ENCODE data around the gene PARVA. TPM values are rescaled to one million over a fixed set of nuclear protein-coding genes. Genes with fewer than 3 reads are reported as not detected.

The PARVA gene
- total RNA-seq, 1 experiment from 2014 or later = 31.5 TPM

DNA sequence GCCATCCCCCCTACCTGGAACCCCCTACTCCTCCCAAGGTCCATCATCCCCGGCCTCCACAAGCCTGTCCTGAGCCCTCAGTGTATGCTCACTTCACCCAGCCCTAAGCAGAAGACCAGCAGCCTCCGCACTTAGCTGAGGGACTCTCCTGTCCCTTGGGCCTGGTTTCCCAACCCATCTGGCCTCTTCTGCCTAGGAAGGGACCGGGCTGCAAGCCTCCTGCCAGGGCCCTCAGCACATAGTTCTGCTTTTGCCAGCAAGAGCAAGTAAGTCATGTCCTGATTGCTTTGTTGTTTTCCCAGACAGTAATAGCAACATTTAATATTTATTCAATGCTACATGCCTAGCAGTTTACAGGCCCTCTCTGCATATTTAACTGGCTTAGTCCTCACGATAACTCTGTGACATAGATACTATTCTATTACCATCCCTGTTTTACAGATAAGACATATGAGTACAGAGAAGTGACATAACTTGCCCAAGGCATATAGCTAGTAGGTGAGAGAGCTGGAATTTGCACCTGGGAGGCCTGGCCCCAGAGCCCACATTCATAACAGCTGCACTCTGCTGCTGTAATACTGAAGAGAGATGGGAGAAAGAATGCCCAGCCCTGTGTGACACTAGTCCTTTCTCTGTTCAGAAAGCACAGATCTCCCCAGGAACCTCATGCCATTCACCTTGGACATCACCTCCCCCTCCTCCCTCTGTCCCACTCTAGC is 139.2 kb downstream of the PARVA start:
- no peak for TF ChIP-seq EZH2 (IDR thresholded peaks at IDR 0.05; ENCODE audit: low read depth)
- TF ChIP-seq, protein P1, sequence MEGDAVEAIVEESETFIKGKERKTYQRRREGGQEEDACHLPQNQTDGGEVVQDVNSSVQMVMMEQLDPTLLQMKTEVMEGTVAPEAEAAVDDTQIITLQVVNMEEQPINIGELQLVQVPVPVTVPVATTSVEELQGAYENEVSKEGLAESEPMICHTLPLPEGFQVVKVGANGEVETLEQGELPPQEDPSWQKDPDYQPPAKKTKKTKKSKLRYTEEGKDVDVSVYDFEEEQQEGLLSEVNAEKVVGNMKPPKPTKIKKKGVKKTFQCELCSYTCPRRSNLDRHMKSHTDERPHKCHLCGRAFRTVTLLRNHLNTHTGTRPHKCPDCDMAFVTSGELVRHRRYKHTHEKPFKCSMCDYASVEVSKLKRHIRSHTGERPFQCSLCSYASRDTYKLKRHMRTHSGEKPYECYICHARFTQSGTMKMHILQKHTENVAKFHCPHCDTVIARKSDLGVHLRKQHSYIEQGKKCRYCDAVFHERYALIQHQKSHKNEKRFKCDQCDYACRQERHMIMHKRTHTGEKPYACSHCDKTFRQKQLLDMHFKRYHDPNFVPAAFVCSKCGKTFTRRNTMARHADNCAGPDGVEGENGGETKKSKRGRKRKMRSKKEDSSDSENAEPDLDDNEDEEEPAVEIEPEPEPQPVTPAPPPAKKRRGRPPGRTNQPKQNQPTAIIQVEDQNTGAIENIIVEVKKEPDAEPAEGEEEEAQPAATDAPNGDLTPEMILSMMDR (conservative IDR thresholded peaks at IDR 0.05) = no peak
- Histone ChIP-seq H3K4me3 (no peak overlapping the region), H2AFZ (no peak overlapping the region), H3K27me3 (ENCODE audit: insufficient read depth, low read depth) (no peaks in the 10 kb centered on the region), H3K9me3 (ENCODE audit: insufficient read depth, low read depth) (no peaks in the 10 kb centered on the region), H3K4me2 (no peak overlapping the region), H3K9me2 (ENCODE audit: insufficient read depth) (no peaks in the 10 kb centered on the region), H3K79me2 (ENCODE audit: low read depth) (no peaks in the 10 kb centered on the region), H3F3A (ENCODE audit: insufficient read depth, low read depth) (no peaks in the 10 kb centered on the region), H4K20me1 (ENCODE audit: insufficient read depth) (no peaks in the 10 kb centered on the region), H3K36me3 (ENCODE audit: low read depth) (no peaks in the 10 kb centered on the region), H3K4me1 (replicated peaks; ENCODE audit: insufficient read depth) (no peaks in the 10 kb centered on the region), H3K27ac (no peak overlapping the region)
- intact Hi-C loops (cut with micrococcal nuclease; ENCODE audit: unreplicated experiment) = no loop called here
- BruUV-seq (replicated peaks) = no TSS peak
- ChIA-PET POLR2A (ENCODE audit: unreplicated experiment) (no interaction called here), CTCF (interaction anchor here (0.6 kb wide), 1 partner anchor 89 kb away, joined by 3 read pairs; no protein-coding TSS in a partner anchor)
- peak in 1 of 2 experiments; percentile 40 for DNase-seq

DNA sequence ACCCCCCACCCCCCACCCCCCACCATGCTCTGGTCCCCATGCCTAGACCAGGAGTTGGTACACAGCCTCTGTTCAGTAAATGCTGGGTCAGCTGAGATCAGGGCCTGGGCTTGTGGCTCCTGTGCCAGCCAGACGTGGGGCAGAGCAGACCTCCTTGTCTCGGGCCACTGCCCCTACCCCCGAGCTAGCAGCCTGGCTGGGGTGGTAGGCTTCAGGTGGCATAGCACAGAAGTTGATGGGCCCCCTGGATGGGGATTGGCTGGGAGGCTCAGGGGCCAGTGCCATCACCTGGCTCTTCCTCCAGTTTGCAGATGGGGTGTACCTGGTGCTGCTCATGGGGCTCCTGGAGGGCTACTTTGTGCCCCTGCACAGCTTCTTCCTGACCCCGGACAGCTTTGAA is 139.9 kb downstream of the PARVA start:
- POLR2A ChIA-PET (ENCODE audit: unreplicated experiment) = no interaction called here

DNA sequence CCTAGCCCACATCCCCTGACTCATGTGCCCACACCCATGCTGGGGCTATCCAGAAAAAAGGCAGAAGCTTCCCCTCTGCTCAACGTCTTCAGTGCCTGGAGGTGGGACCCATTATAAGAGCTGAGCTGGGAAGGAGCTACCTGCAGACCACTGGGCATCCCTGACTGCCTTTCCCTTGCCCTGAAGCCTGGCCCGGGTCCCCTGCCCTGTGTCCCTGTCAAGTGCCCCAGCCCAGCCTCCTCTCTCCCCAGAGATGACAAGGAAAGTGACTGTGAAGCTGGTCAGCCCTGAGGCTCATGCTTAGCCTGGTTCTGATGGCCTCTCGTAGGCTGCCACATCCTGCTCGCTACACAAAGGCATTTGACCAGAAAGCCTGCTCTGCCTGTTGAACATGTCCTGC is 140.4 kb downstream of the PARVA start:
- H3K9me2 ChIP-seq (ENCODE audit: insufficient read depth) = no peaks in the 10 kb centered on the region
- DNase-seq = no peak
- intact Hi-C loops (cut with micrococcal nuclease; ENCODE audit: unreplicated experiment) = no loop called here

More for the DNA sequence above, 139.9 kb downstream of the PARVA start:
- Histone ChIP-seq H3K27ac (no peak overlapping the region), H3K4me1 (replicated peaks; ENCODE audit: insufficient read depth) (no peaks in the 10 kb centered on the region), H3K4me3 (no peak overlapping the region), H3K9me2 (ENCODE audit: insufficient read depth) (no peaks in the 10 kb centered on the region), H4K20me1 (ENCODE audit: insufficient read depth) (no peaks in the 10 kb centered on the region), H3K4me2 (no peak overlapping the region), H3K79me2 (ENCODE audit: low read depth) (no peaks in the 10 kb centered on the region), H3K9me3 (ENCODE audit: insufficient read depth, low read depth) (no peaks in the 10 kb centered on the region), H3F3A (ENCODE audit: insufficient read depth, low read depth) (no peaks in the 10 kb centered on the region), H3K36me3 (ENCODE audit: low read depth) (no peaks in the 10 kb centered on the region), H3K27me3 (ENCODE audit: insufficient read depth, low read depth) (no peaks in the 10 kb centered on the region), H2AFZ (no peak overlapping the region)
- intact Hi-C loops (cut with micrococcal nuclease; ENCODE audit: unreplicated experiment) = no loop called here
- TF ChIP-seq EZH2 (IDR thresholded peaks at IDR 0.05; ENCODE audit: low read depth) = no peak
- TF ChIP-seq, protein P1 (conservative IDR thresholded peaks at IDR 0.05) = no peak
- no peak for DNase-seq
- BruUV-seq (replicated peaks) = no TSS peak
- CTCF ChIA-PET = no interaction called here

More for the DNA sequence above, 140.4 kb downstream of the PARVA start:
- no TSS peak for BruUV-seq (replicated peaks)
- Histone ChIP-seq H3K27me3 (ENCODE audit: insufficient read depth, low read depth) (no peaks in the 10 kb centered on the region), H2AFZ (no peak overlapping the region), H3K4me2 (no peak overlapping the region), H3K9me3 (ENCODE audit: insufficient read depth, low read depth) (no peaks in the 10 kb centered on the region), H3K27ac (no peak overlapping the region), H3K4me3 (no peak overlapping the region), H3K4me1 (replicated peaks; ENCODE audit: insufficient read depth) (no peaks in the 10 kb centered on the region), H3K36me3 (ENCODE audit: low read depth) (no peaks in the 10 kb centered on the region), H3K79me2 (ENCODE audit: low read depth) (no peaks in the 10 kb centered on the region), H3F3A (ENCODE audit: insufficient read depth, low read depth) (no peaks in the 10 kb centered on the region), H4K20me1 (ENCODE audit: insufficient read depth) (no peaks in the 10 kb centered on the region)
- ChIA-PET POLR2A (ENCODE audit: unreplicated experiment) (no interaction called here), CTCF (no interaction called here)
- TF ChIP-seq, protein P1 (conservative IDR thresholded peaks at IDR 0.05) = no peak
- no peak for TF ChIP-seq EZH2 (IDR thresholded peaks at IDR 0.05; ENCODE audit: low read depth)
